ENCODE measurements around the gene RWDD4.

The RWDD4 gene

DNA sequence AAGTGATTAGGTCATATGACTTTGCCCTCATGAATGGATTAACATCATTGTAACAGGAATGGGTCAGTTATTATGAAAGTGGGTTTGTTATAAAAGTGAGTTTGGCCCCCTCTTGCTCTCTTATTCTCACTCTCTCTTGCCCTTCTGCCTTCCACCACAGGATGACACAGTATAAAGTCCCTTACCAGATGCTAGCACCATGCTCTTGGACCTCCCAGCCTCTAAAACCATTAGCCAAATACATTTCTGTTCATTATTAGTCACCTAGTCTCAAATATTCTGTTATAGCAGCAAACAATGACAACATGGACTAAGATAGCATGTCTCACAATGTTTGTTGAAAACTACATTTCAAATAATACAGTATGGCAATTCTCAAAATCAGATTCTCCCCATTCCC, 59.7 kb downstream of the RWDD4 start:
- no peak for DNase-seq

DNA sequence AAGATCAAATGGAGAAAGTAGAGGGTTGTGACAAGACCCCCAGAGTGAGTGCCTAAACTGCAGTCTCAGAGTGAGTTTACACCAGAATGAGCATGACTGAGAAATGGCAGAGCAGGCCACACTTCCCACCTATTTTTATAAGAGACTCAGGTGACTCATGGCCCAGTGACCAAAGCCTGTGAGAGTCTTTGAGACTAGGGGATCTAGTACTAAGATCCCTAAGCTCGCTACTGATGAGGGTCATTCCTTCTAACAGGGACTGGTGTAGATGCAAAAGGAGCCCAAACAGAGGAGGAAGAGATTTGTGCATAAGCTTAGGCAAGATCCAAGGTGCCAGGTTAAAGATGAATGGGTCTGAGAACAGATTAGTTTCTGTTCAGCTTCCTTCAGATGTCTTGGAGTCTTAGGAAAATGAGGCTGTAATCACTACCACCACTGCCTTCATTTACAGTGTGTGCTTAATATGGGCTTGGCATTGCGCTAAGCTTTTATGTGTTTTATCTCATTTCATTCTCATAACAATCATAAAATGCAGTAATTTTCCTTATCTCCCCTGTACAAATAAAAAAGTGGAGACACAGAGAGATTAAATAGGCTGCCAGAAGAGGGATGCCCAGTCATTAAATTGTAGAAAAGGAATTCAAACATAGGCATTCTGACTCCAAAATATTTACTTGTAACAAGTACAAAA, 62.8 kb downstream of the RWDD4 start:
- no peak for DNase-seq

DNA sequence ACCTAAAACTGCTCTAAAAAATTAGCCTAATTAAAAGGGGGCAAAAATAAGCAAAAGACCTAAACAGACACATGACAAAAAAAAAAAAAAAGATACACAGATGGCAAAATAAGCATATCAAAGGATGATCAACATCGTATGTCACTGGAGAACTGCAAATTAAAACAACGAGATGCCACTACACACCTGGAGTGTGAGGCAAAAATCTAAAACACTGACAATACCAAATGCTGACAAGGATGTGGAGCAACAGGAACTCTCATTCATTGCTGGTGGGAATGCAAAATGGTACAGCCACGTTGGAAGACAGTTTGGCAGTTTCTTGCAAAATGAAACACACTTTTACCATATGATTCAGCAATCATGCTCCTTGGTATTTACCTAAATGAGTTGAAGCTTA, 64.2 kb downstream of the RWDD4 start:
- DNase-seq, result no peak

DNA sequence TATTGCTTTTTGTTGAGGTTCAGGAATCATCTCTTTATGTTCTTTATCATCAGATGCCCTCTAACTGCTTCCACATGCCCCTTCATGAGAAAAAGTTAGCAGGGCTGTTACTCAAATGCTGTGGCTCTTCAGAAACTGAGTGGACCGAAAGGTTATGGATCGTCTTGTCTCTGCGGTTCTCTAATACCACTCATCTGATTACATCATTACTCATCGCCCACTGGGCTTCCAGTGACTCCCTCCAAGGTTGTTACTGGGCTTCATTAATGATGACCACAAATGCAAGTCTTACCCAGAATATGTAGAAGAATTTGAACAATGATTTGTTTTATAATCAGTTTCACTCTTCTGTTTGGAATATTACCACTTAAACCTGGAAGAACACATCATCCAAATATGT, 67.7 kb downstream of the RWDD4 start:
- no peak for DNase-seq

Data from inflammatory macrophage (primary cell).